Fibroblast of lung (primary cell): ENCODE measurements around the gene DCAF12. TPM values are rescaled to one million over a fixed set of nuclear protein-coding genes. Genes with fewer than 3 reads are reported as not detected.

Experiments
- DNase-seq, 2 donors: peaks; one replicate each; pipeline versions ENCODE4 v3.0.0 to v3.0.0-alpha.2; 2010; ENCODE audit warnings: low read depth in 2 of 2
- H2AFZ ChIP-seq: 2 replicates; pipeline ENCODE4 v1.5.1; 2012; ENCODE audit warnings: low read length, control low read depth, inconsistent platforms
- H3K27ac ChIP-seq: 2 replicates; pipeline ENCODE4 v1.5.1; 2011; ENCODE audit warnings: low read length, control low read depth; ENCODE audit not compliant: insufficient read depth
- H3K27me3 ChIP-seq: 2 replicates; pipeline ENCODE4 v1.5.1; 2011; ENCODE audit warnings: mild to moderate bottlenecking, low read length; ENCODE audit not compliant: control insufficient read depth, insufficient read depth
- H3K36me3 ChIP-seq: 2 replicates; pipeline ENCODE4 v1.5.1; 2011; ENCODE audit warnings: low read length; ENCODE audit not compliant: control insufficient read depth, insufficient read depth
- H3K4me1 ChIP-seq: 2 replicates; pipeline ENCODE4 v1.5.1; 2011; ENCODE audit warnings: low read length; ENCODE audit not compliant: control insufficient read depth, insufficient read depth; ENCODE audit errors: extremely low read depth
- H3K4me2 ChIP-seq: 2 replicates; pipeline ENCODE4 v1.5.1; 2011; ENCODE audit warnings: low read length, control low read depth; ENCODE audit not compliant: insufficient read depth; ENCODE audit errors: extremely low read depth
- H3K4me3 ChIP-seq, 4 experiments: fragments of 200-600 bp in 1 of 4; sonication (generic) in 1 of 4; replicated peaks in 1 of 4; 2 replicates each; pipeline ENCODE4 v1.5.1; 2011 to 2016; ENCODE audit warnings: low read length in 4 of 4, low read depth in 3 of 4, mild to moderate bottlenecking in 3 of 4, control low read depth in 2 of 4, inconsistent platforms in 1 of 4, mixed read lengths in 1 of 4; ENCODE audit not compliant: insufficient read depth in 1 of 4; ENCODE audit errors: control extremely low read depth in 1 of 4
- H3K79me2 ChIP-seq: 2 replicates; pipeline ENCODE4 v1.5.1; 2012; ENCODE audit warnings: mild to moderate bottlenecking, low read length, inconsistent platforms; ENCODE audit not compliant: control insufficient read depth, insufficient read depth
- H3K9ac ChIP-seq: 2 replicates; pipeline ENCODE4 v1.5.1; 2011; ENCODE audit warnings: mild to moderate bottlenecking, low read length, control low read depth; ENCODE audit not compliant: insufficient read depth
- H3K9me3 ChIP-seq: 2 replicates; pipeline ENCODE4 v1.5.1; 2012; ENCODE audit warnings: low read depth, low read length; ENCODE audit not compliant: control insufficient read depth, insufficient read depth
- H4K20me1 ChIP-seq: 2 replicates; pipeline ENCODE4 v1.5.1; 2011; ENCODE audit warnings: low read length; ENCODE audit not compliant: control insufficient read depth, insufficient read depth; ENCODE audit errors: extremely low read depth
- CTCF ChIP-seq, 2 donors: IDR thresholded peaks in 1 of 2; conservative IDR thresholded peaks in 1 of 2; 1 replicate in 1 of 2; 2 replicates in 1 of 2; pipeline ENCODE4 v1.5.1; 2011 to 2012; ENCODE audit warnings: low read length in 2 of 2, control low read depth in 1 of 2, inconsistent platforms in 1 of 2, low read depth in 1 of 2, mild to moderate bottlenecking in 1 of 2
- EZH2 ChIP-seq: IDR thresholded peaks from 2 replicates; pipeline ENCODE4 v1.5.1; 2012; ENCODE audit warnings: low read length, control low read depth, mild to moderate bottlenecking; ENCODE audit errors: missing control alignments
- polyA plus RNA-seq, 2 donors: library from polyadenylated mRNA; depleted of rRNA in 1 of 2; stranded (reverse) in 1 of 2; unstranded in 1 of 2; fragments of >200 nt; gene quantifications; 2 replicates each; pipeline ENCODE4 v1.2.1, GENCODE V29; 2011 to 2012; ENCODE audit warnings: missing spikeins in 1 of 2
- total RNA-seq: library from RNA; depleted of rRNA; stranded (reverse); fragments of >200 nt; gene quantifications from 2 replicates; pipeline ENCODE4 v1.2.1, GENCODE V29; 2014

DCAF12 gene
- total and polyA plus RNA-seq, 2 donors (not counting 1 experiment from before 2014, with no cell fraction given): 9.7 to 26.3 TPM

- DNase-seq: no peak
- TF ChIP-seq EZH2: no peak
- TF ChIP-seq CTCF (conservative IDR thresholded peaks at IDR 0.05 in 1 of 2, IDR thresholded peaks at IDR 0.05 in 1 of 2; ENCODE audit: low read depth in 1 of 2, low read length in 2 of 2): no peak
- no peak overlapping the region for H2AFZ ChIP-seq
Measured at GRCh38 chr9:34085581-34086500, 40.7 kb downstream of the DCAF12 start.

GRCh38 chr9:34084562-34084961, 41.9 kb downstream of the DCAF12 start:
- no peaks in the 10 kb centered on the region for H3K27me3 ChIP-seq
- no peaks in the 10 kb centered on the region for H3K4me1 ChIP-seq
- TF ChIP-seq CTCF (conservative IDR thresholded peaks at IDR 0.05 in 1 of 2, IDR thresholded peaks at IDR 0.05 in 1 of 2; ENCODE audit: low read depth in 1 of 2, low read length in 2 of 2): no peak
- TF ChIP-seq EZH2: no peak
- H3K79me2 ChIP-seq: no peaks in the 10 kb centered on the region
- H3K9ac ChIP-seq: no peak overlapping the region
- no peaks in the 10 kb centered on the region for H3K9me3 ChIP-seq
- no peak overlapping the region for H2AFZ ChIP-seq
- H3K4me3 ChIP-seq: no peak overlapping the region
- peaks cover 8% of the 10 kb centered on the region for H3K36me3 ChIP-seq
- no peak overlapping the region for H3K27ac ChIP-seq
- H4K20me1 ChIP-seq: no peaks in the 10 kb centered on the region
- H3K4me2 ChIP-seq: no peak overlapping the region
- peak in 1 of 2 donors; percentile 39 for DNase-seq

More at GRCh38 chr9:34085581-34086500, 40.7 kb downstream of the DCAF12 start:
- Histone ChIP-seq H3K4me3 (no peak overlapping the region), H3K9me3 (no peaks in the 10 kb centered on the region), H3K4me1 (no peaks in the 10 kb centered on the region), H4K20me1 (no peaks in the 10 kb centered on the region), H3K79me2 (no peaks in the 10 kb centered on the region), H3K27me3 (no peaks in the 10 kb centered on the region), H3K27ac (no peak overlapping the region), H3K36me3 (peaks cover 8% of the 10 kb centered on the region), H3K9ac (no peak overlapping the region), H3K4me2 (no peak overlapping the region)

GRCh38 chr9:34079181-34079580, 47.3 kb downstream of the DCAF12 start:
- no peaks in the 10 kb centered on the region for H3K36me3 ChIP-seq
- TF ChIP-seq EZH2 (no peak), CTCF (conservative IDR thresholded peaks at IDR 0.05 in 1 of 2, IDR thresholded peaks at IDR 0.05 in 1 of 2; ENCODE audit: low read depth in 1 of 2, low read length in 2 of 2) (no peak)
- no peaks in the 10 kb centered on the region for H3K79me2 ChIP-seq
- H3K4me1 ChIP-seq: no peaks in the 10 kb centered on the region
- no peak overlapping the region for H3K4me2 ChIP-seq
- H4K20me1 ChIP-seq: no peaks in the 10 kb centered on the region
- H3K9ac ChIP-seq: no peak overlapping the region
- no peak overlapping the region for H3K4me3 ChIP-seq
- no peaks in the 10 kb centered on the region for H3K9me3 ChIP-seq
- H2AFZ ChIP-seq: no peak overlapping the region
- DNase-seq: peak; percentile 11 to 53
- no peak overlapping the region for H3K27ac ChIP-seq
- no peaks in the 10 kb centered on the region for H3K27me3 ChIP-seq
